Fibroblast of skin of right biceps (primary cell): ENCODE data around the gene OAS2.

ENCODE experiments used
- DNase-seq: peaks from one replicate; pipeline ENCODE4 v3.0.0-alpha.2; 2013

OAS2 gene

GRCh38 chr12:112978163-112979040 is at the start of gene OAS2:
Gene OAS2 (plus strand): TSS chr12:112978519. CDS start chr12:112978609, 90 bp downstream.
- DNase-seq = peak; percentile 36

DNA sequence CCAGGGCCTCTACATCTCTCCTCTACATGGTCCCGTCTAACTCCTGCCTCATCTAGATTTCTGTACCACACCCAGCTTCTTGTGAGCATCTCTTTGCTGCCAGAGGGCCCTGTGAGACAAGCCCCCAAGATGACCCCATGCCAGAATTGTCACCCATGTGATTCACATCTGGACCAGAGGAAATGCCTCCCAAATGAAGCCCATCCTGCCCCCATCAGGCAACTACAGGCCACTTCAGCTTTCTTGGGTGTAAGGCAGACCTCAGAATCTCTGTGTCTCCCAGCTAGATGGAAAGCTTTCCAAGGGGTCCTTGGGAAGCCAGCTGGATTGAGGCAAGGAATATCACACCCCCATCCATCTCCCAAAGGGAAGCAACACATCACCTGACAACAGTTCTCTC is 49.3 kb upstream of the OAS2 start:
- no peak for DNase-seq

DNA sequence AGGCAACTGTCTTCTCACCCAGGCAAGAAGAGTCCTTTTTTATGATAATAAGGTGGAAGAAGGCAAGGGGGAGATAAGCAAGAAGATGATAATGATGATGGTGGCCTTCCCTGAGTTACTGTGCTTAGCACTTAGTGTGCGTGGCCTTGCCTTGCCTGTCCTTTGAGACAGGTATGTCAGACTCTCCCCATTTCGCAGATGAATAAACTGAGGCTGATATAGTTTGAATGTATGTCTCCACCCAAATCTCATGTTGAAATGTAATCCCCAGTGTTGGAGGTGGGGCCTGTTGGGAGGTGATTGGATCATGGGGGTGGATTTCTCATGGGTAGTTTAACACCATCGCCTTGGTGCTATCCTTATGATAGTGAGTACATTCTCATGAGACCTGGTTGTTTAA is 48.6 kb upstream of the OAS2 start:
- no peak for DNase-seq

DNA sequence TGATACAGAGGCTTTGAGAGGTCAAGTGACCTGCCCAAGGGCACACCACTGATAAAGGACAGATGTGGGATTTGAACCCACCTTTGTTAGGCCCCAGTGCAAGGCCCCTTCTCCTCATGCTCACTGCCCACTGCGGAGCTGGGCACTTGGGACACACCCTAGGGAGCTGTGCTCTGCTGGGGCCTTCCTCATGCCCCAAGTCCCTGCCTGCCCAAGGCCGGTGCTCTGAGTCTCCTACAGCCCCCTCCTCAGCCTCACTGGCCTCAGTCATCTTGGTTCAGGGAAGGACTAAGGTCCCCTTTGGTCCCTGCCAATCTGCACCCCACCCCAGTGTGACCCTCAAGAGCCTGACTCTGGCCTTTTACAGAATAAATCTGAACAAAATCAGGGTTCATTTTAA is 48.0 kb upstream of the OAS2 start:
- DNase-seq = no peak

DNA sequence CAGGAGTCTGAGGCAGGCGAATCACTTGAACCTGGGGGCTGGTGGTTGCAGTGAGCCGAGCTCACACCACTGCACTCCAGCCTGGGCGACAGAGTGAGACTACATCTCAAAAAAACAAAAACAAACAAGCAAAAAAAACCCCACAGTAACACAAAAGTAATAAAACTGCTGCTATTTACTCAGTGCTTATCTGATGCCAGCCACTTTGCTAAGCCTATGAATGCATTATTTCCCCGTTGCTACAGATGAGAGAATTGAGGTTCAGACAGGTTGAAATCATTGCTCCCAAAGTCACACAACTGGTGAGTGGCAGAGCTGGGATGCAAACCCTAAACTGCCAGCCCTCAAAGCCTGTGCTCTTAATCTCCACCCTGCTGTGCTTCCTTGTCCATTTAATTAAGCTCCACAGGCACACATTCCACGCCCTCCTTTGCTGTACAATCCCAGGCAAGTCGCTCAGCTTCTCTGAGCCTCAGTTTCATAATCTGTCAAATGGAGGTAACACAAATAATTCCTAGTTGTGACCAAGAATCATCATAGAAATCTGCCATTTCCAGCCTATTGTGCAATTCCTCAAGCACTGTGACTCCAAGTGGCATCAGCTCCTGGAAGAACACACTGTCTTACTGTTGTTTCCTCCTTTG is 45.7 kb upstream of the OAS2 start:
- no peak for DNase-seq

GRCh38 chr12:112933129-112933505 is 45.2 kb upstream of the OAS2 start:
- no peak for DNase-seq

DNA sequence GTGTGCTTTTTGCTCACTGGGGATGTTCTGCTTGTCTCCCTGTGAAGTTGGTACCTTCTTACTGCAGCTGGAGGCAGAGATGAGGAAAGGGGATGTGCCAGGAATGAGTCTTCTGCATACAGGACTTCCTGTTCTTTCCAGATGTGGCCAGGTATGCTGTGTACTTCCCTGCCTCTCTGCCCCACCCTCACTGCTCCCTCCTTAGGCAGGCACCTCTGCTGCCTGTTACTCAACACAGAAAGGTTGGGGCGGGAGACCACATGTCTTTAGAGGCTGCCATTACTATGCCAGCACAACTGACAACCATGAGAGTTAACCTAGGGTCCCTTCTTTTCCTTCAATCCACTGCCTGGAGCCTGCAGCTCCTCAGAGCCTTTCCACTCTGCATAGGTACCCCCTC is 42.1 kb upstream of the OAS2 start:
- no peak for DNase-seq

DNA sequence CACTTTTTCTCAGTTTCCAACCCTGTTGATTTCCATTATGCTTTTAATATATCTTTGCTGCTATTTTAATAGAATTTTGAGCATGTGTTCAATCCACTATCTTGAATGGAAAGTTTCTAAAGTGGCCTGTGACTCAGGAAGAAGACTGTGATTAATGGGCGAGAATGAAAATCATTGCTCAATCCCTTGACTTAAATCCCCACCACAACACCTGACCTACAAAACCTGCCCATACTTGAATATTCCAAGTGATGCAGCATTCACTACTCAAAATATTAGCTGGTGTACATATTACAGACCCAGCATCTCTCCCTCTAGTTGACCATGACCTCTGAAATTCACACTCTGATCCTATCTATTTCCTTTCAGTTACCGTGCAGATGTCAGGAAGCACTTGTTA is 41.4 kb upstream of the OAS2 start:
- DNase-seq = no peak

GRCh38 chr12:112937741-112938719 is 40.3 kb upstream of the OAS2 start, which contains the start of gene OAS3:
Gene OAS3 (plus strand): TSS chr12:112938474. CDS start chr12:112938531, 57 bp downstream.
- peak; percentile 56 for DNase-seq

DNA sequence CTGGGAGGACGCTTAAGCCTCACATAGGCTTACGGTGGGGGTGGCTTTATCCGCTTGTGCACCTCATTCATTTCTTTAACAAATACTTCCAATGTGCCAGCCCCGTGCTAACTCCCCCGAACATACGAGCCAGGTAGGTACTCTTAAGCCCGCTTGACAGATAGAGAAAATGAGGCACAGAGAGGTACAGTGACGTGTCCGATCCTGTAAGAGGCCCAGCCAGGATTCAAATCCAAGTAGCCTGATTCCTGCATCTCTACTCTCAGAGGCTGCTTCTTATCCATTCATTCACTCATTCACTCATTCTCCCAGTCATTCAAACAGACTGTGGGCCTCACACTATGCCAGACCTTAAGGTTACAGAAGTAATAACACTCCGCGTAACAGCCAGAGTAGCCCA is 39.6 kb upstream of the OAS2 start:
- DNase-seq = no peak

- no peak for DNase-seq
Measured at GRCh38 chr12:112939761-112940381, 38.4 kb upstream of the OAS2 start.

GRCh38 chr12:112941528-112942335 is 36.6 kb upstream of the OAS2 start:
- no peak for DNase-seq

- DNase-seq = no peak
Measured at GRCh38 chr12:112942572-112942971, 35.7 kb upstream of the OAS2 start.

DNA sequence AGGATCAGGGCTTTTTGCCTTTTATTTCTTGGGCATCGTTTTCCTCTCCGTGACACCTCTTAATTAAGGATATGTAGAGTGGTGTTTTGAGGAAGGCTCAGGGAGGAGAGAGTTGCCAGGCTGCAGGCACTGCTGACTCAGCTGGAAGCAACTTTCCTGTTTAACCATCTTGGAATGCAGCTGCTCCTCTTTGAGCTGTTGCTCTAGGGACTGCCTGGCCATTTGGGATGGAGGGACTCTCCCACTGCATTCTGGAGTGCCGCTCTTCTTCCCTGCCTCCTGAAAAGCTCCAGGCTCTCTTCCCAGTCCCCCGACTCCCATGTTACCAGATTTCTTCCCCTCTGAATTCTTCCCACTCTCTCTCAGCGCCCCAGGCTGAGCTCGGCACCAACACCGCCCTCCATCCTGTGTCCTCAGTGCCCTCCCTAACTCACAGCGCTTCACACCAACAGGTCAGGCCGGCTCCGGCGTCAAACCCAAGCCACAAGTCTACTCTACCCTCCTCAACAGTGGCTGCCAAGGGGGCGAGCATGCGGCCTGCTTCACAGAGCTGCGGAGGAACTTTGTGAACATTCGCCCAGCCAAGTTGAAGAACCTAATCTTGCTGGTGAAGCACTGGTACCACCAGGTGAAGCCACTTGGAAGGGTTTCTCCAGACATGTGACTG is 34.2 kb upstream of the OAS2 start:
- no peak for DNase-seq

DNA sequence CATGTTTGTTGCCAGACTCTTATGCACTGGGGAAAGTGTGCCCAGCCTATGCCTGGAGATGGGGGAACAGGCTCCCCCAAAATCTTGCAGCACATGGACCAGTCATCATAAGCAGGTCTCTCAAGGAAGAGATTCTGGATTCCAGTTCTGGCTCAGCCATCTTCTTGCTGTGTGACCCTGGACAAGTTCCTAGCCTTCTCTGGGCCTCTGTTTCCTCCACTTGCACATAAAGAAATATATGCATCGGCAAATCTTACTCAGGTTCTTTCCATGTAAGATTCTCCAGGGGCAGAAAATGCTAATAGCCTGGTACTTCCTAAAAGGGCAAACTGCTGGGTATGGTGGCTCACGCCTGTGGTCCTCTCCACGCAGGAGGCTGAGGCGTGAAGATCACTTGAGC is 32.8 kb upstream of the OAS2 start:
- DNase-seq = no peak

DNA sequence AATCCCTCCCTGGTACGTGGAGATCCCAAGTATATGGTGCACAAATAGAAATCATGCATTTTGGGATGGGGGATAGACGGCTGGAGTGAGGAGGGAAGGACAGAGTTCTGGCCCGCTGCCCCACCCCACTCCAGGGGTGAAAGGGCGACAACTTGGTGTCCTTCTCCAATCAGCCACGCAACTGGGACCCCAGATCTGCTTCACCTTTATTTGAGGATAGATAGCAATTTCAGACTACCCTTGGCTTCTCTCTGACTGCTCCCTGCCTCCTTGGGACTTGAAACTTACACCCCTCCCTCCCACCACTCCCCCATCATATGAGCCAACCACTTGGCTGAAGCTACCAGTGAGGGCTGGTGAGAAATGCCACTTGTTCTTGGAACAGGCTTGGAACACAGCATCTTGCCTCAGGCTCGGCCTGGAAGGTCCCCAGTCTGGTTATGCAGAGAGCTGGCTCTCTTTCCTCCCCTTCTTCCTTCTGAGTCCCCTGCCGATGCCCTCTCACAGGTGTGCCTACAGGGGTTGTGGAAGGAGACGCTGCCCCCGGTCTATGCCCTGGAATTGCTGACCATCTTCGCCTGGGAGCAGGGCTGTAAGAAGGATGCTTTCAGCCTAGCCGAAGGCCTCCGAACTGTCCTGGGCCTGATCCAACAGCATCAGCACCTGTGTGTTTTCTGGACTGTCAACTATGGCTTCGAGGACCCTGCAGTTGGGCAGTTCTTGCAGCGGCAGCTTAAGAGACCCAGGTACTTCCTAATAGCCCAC is 31.9 kb upstream of the OAS2 start:
- DNase-seq = no peak

DNA sequence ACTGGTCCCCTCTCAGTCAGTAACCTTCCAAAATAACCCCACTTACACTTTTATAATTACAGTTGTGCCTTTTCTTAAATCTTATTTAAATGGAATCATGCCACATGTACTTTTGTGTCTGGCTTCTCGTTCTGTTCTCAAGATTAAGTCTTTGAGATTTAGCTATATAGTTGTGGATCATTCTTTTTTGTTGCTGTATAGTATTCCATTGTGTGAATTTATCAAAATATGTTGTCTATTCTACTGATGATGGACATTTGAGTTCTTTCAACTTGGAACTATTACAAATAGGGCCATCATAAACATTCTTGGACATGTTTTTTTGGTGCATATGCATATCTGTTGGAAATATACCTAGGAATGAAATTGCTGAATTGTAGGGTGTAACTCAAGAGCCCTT is 31.0 kb upstream of the OAS2 start:
- no peak for DNase-seq

- DNase-seq = no peak
Measured at GRCh38 chr12:112947761-112948160, 30.6 kb upstream of the OAS2 start.

- no peak for DNase-seq
Measured at GRCh38 chr12:112948806-112949205, 29.5 kb upstream of the OAS2 start.

DNA sequence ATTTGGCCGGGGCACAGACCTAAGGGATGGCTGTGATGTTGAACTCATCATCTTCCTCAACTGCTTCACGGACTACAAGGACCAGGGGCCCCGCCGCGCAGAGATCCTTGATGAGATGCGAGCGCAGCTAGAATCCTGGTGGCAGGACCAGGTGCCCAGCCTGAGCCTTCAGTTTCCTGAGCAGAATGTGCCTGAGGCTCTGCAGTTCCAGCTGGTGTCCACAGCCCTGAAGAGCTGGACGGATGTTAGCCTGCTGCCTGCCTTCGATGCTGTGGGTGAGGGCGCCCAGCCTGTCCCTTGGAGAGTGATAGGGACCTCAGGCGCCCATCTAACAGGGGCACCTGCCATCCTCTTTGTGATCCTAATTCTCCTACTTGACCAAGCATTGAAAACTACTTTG is 27.6 kb upstream of the OAS2 start:
- no peak for DNase-seq
